Thymus (tissue), 11 donors: Measurements from ENCODE around the gene PAN2. TPM values are rescaled to one million over a fixed set of nuclear protein-coding genes. Genes with fewer than 3 reads are reported as not detected.
A peak's percentile ranks its signal among the peaks of the same experiment; 100 is the strongest.

Experiments used
- DNase-seq, 9 donors: peaks; one replicate each; pipeline ENCODE4 v3.0.0-alpha.2; 2013; ENCODE audit warnings: low spot score in 9 of 9, low read depth in 6 of 9, missing footprints in 1 of 9
- H3K27ac ChIP-seq, 2 donors: one replicate each; pipeline ENCODE4 v1.5.1; 2013; ENCODE audit warnings: control low read depth in 1 of 2, low read depth in 1 of 2, low read length in 1 of 2, mild to moderate bottlenecking in 1 of 2, moderate library complexity in 1 of 2
- H3K27me3 ChIP-seq, 2 donors: one replicate each; pipeline ENCODE4 v1.5.1; 2013; ENCODE audit warnings: low read length in 1 of 2; ENCODE audit not compliant: control insufficient read depth in 2 of 2, insufficient read depth in 1 of 2
- H3K36me3 ChIP-seq, 2 donors: one replicate each; pipeline ENCODE4 v1.5.1; 2013; ENCODE audit warnings: low read length in 1 of 2, mild to moderate bottlenecking in 1 of 2, moderate library complexity in 1 of 2; ENCODE audit not compliant: control insufficient read depth in 2 of 2, insufficient read depth in 2 of 2
- H3K4me1 ChIP-seq, 2 donors: one replicate each; pipeline ENCODE4 v1.5.1; 2013; ENCODE audit warnings: low read length in 2 of 2; ENCODE audit not compliant: control insufficient read depth in 2 of 2, insufficient read depth in 2 of 2
- H3K4me3 ChIP-seq, 2 donors: one replicate each; pipeline ENCODE4 v1.5.1; 2013; ENCODE audit warnings: low read length in 2 of 2, control low read depth in 1 of 2, mild to moderate bottlenecking in 1 of 2
- H3K9me3 ChIP-seq, 2 donors: one replicate each; pipeline ENCODE4 v1.5.1; 2013; ENCODE audit warnings: low read length in 1 of 2, mild to moderate bottlenecking in 1 of 2; ENCODE audit not compliant: control insufficient read depth in 2 of 2, insufficient read depth in 1 of 2
- WGBS: extraction: QIAGEN DNeasy Blood & Tissue Kit; methylation state at CpG from one replicate; pipeline ENCODE4 v1.1.7; 2013; 5-methylcytosine and 5-hydroxymethylcytosine counted together
- polyA plus RNA-seq: library from polyadenylated mRNA; stranded (reverse); fragments of 200-250 nt; gene quantifications from one replicate; pipeline ENCODE4 v1.2.3, GENCODE V29; 2013
- total RNA-seq: library from RNA; stranded (reverse); fragments of 120-200 nt; gene quantifications from one replicate; pipeline ENCODE4 v1.2.4, GENCODE V29; 2013
- donor health status: healthy.

Gene PAN2
- total and polyA plus RNA-seq, 2 donors: 36.3 to 71.4 TPM

GRCh38 chr12:56366948-56367347 is 33.1 kb upstream of the PAN2 start:
- no peaks in the 10 kb centered on the region for H3K4me1 ChIP-seq
- DNase-seq: no peak
- H3K36me3 ChIP-seq: no peaks in the 10 kb centered on the region
- H3K27me3 ChIP-seq: no peaks in the 10 kb centered on the region
- H3K4me3 ChIP-seq: no peak overlapping the region
- H3K9me3 ChIP-seq: no peaks in the 10 kb centered on the region
- WGBS: 98% methylated on average over 3 of the region's 3 CpGs
- H3K27ac ChIP-seq: no peak overlapping the region

- H3K36me3 ChIP-seq: no peaks in the 10 kb centered on the region
- H3K4me1 ChIP-seq: peaks cover 10 to 15% of the 10 kb centered on the region in 2 donors
- DNase-seq: no peak
- 97% methylated on average over 10 of the region's 10 CpGs for WGBS
- H3K27ac ChIP-seq: no peak within 1 kb of the TSS
- H3K4me3 ChIP-seq: no peak within 1 kb of the TSS
- H3K27me3 ChIP-seq: no peaks in the 10 kb centered on the region
- peaks cover 0 to 2% of the 10 kb centered on the region in 2 donors for H3K9me3 ChIP-seq
Observed at GRCh38 chr12:56362130-56363059, 28.6 kb upstream of the PAN2 start, which contains the start of gene APOF. APOF (minus strand) TSS chr12:56362857; CDS start chr12:56362745, 112 bp downstream.

- 89% methylated on average over 8 of the region's 8 CpGs for WGBS
- H3K27ac ChIP-seq: no peak overlapping the region
- H3K36me3 ChIP-seq: no peaks in the 10 kb centered on the region
- no peak for DNase-seq
- peaks cover 0 to 2% of the 10 kb centered on the region in 2 donors for H3K9me3 ChIP-seq
- no peak overlapping the region for H3K4me3 ChIP-seq
- no peaks in the 10 kb centered on the region for H3K27me3 ChIP-seq
- peaks cover 10 to 15% of the 10 kb centered on the region in 2 donors for H3K4me1 ChIP-seq
Observed at GRCh38 chr12:56361487-56362129, 27.8 kb upstream of the PAN2 start.

GRCh38 chr12:56359851-56360767 is 26.3 kb upstream of the PAN2 start, which contains the start of gene STAT2:
STAT2 (minus strand) TSS chr12:56360107; CDS start chr12:56356571, 3,536 bp downstream.
- H3K27ac ChIP-seq: peak within 1 kb of the TSS; percentile 78 to 86
- H3K4me3 ChIP-seq: peak within 1 kb of the TSS; percentile 69 to 89
- peaks cover 10 to 15% of the 10 kb centered on the region in 2 donors for H3K4me1 ChIP-seq
- peak; percentile 95 to 100 (median 98) for DNase-seq
- no peaks in the 10 kb centered on the region for H3K27me3 ChIP-seq
- H3K36me3 ChIP-seq: peaks cover 13% of the 10 kb centered on the region in 2 donors
- under 1% methylated on average over 54 of the region's 54 CpGs for WGBS
- H3K9me3 ChIP-seq: peaks cover 0 to 2% of the 10 kb centered on the region in 2 donors

- peak in 1 of 9 donors; percentile 41 for DNase-seq
- Histone ChIP-seq H3K27ac (peak overlapping the region; percentile 22 to 55), H3K9me3 (peaks cover 0 to 2% of the 10 kb centered on the region in 2 donors), H3K4me1 (peaks cover 10 to 15% of the 10 kb centered on the region in 2 donors), H3K36me3 (peaks cover 24% of the 10 kb centered on the region in 2 donors), H3K4me3 (peak overlapping the region; percentile 69 to 89), H3K27me3 (no peaks in the 10 kb centered on the region)
- 12% methylated on average over 1 of the region's 1 CpG for WGBS
Observed at GRCh38 chr12:56358836-56359532, 25.2 kb upstream of the PAN2 start.

- Histone ChIP-seq H3K36me3 (peaks cover 77 to 92% of the 10 kb centered on the region in 2 donors), H3K4me1 (no peaks in the 10 kb centered on the region), H3K9me3 (no peaks in the 10 kb centered on the region), H3K4me3 (no peak overlapping the region), H3K27ac (no peak overlapping the region), H3K27me3 (no peaks in the 10 kb centered on the region)
- 100% methylated on average over 2 of the region's 2 CpGs for WGBS
- DNase-seq: no peak
Observed at GRCh38 chr12:56351325-56351724, 17.5 kb upstream of the PAN2 start.

- WGBS: 98% methylated on average over 2 of the region's 2 CpGs
- Histone ChIP-seq H3K36me3 (peaks cover 77 to 91% of the 10 kb centered on the region in 2 donors), H3K4me1 (no peaks in the 10 kb centered on the region), H3K4me3 (no peak overlapping the region), H3K9me3 (no peaks in the 10 kb centered on the region), H3K27me3 (no peaks in the 10 kb centered on the region), H3K27ac (no peak overlapping the region)
- DNase-seq: no peak
Observed at GRCh38 chr12:56350662-56351061, 16.9 kb upstream of the PAN2 start.

GRCh38 chr12:56348776-56349175 is 15.0 kb upstream of the PAN2 start:
- H3K4me1 ChIP-seq: no peaks in the 10 kb centered on the region
- no peak for DNase-seq
- H3K4me3 ChIP-seq: no peak overlapping the region
- H3K9me3 ChIP-seq: no peaks in the 10 kb centered on the region
- H3K36me3 ChIP-seq: peaks cover 70 to 83% of the 10 kb centered on the region in 2 donors
- WGBS: 99% methylated on average over 5 of the region's 5 CpGs
- H3K27ac ChIP-seq: no peak overlapping the region
- H3K27me3 ChIP-seq: no peaks in the 10 kb centered on the region
